Karpas-422 (cell line): ENCODE results near the gene MNT. TPM values are rescaled to one million over a fixed set of nuclear protein-coding genes. Genes with fewer than 3 reads are reported as not detected.

Experiments
- DNase-seq: peaks from one replicate; pipeline ENCODE4 v3.0.0-alpha.2; 2015
- H2AFZ ChIP-seq: fragments of 200-600 bp; sonication (generic); 2 replicates; pipeline ENCODE4 v1.6.1; 2014; ENCODE audit warnings: antibody characterized with exemption, low read length, mixed read lengths
- H3K27ac ChIP-seq: fragments of 200-600 bp; sonication (generic); 2 replicates; pipeline ENCODE4 v1.5.1; 2014; ENCODE audit warnings: mild to moderate bottlenecking, low read length, moderate library complexity
- H3K27me3 ChIP-seq: fragments of 200-600 bp; sonication (generic); 2 replicates; pipeline ENCODE4 v1.6.1; 2014; ENCODE audit warnings: low read length, mixed read lengths
- H3K36me3 ChIP-seq: fragments of 200-600 bp; sonication (generic); 2 replicates; pipeline ENCODE4 v1.6.1; 2014; ENCODE audit warnings: low read length, mixed read lengths; ENCODE audit not compliant: insufficient read depth
- H3K4me1 ChIP-seq: fragments of 200-600 bp; sonication (generic); 2 replicates; pipeline ENCODE4 v1.6.1; 2014; ENCODE audit warnings: mild to moderate bottlenecking, low read length, mixed read lengths
- H3K4me2 ChIP-seq: fragments of 200-600 bp; sonication (generic); 2 replicates; pipeline ENCODE4 v1.6.1; 2014; ENCODE audit warnings: low read length, low read depth, mild to moderate bottlenecking; ENCODE audit not compliant: poor library complexity, severe bottlenecking
- H3K4me3 ChIP-seq: fragments of 200-600 bp; sonication (generic); 2 replicates; pipeline ENCODE4 v1.5.1; 2014; ENCODE audit warnings: mild to moderate bottlenecking, antibody characterized with exemption, low read length, mixed read lengths
- H3K79me2 ChIP-seq: fragments of 200-600 bp; sonication (generic); 2 replicates; pipeline ENCODE4 v1.6.1; 2014; ENCODE audit warnings: mild to moderate bottlenecking, low read length, mixed read lengths
- H3K9ac ChIP-seq: fragments of 200-600 bp; sonication (generic); 2 replicates; pipeline ENCODE4 v1.6.0; 2014; ENCODE audit warnings: low read length
- H3K9me2 ChIP-seq: fragments of 200-600 bp; sonication (generic), shearing (Covaris generic); replicated peaks from 2 replicates; pipeline ENCODE4 v1.6.0; 2014; ENCODE audit warnings: mild to moderate bottlenecking, low read length, moderate library complexity; ENCODE audit not compliant: insufficient read depth
- H3K9me3 ChIP-seq: fragments of 300-700, 200-600 bp; sonication (generic); 2 replicates; pipeline ENCODE4 v1.6.1; 2014; ENCODE audit warnings: low read length, mixed read lengths
- H4K20me1 ChIP-seq: fragments of 200-600 bp; sonication (generic); 2 replicates; pipeline ENCODE4 v1.6.1; 2014; ENCODE audit warnings: mild to moderate bottlenecking, antibody characterized with exemption, low read length, low read depth; ENCODE audit not compliant: insufficient read depth
- total RNA-seq: library from RNA; depleted of rRNA; stranded (reverse); fragments of >200 nt; shearing (Covaris generic); gene quantifications from 2 replicates; pipeline ENCODE4 v1.2.3, GENCODE V29; 2014; ENCODE audit warnings: low replicate concordance

MNT gene
- total RNA-seq, 1 experiment from 2014 or later, result 6.3 TPM

GRCh38 chr17:2401426-2402221, 764 bp upstream of the MNT start:
- Histone ChIP-seq H3K9me2 (no peaks in the 10 kb centered on the region), H3K9me3 (no peaks in the 10 kb centered on the region), H2AFZ (peak overlapping the region; percentile 86; the same call in 1 of the 2 replicates), H3K4me3 (peak overlapping the region; percentile 85), H3K4me2 (peak overlapping the region; percentile 96), H3K27me3 (no peaks in the 10 kb centered on the region), H3K9ac (peak overlapping the region; percentile 83), H3K79me2 (peaks cover 22% of the 10 kb centered on the region), H3K4me1 (peaks cover 44% of the 10 kb centered on the region), H3K36me3 (no peaks in the 10 kb centered on the region), H4K20me1 (peaks cover 12% of the 10 kb centered on the region), H3K27ac (peak overlapping the region; percentile 88)
- peak; percentile 99 for DNase-seq

- H4K20me1 ChIP-seq, result peaks cover 23% of the 10 kb centered on the region
- 0 out of 2 replicates have a peak overlapping the region, but pooled peaks have one; percentile 25 for H2AFZ ChIP-seq
- H3K27me3 ChIP-seq, result no peaks in the 10 kb centered on the region
- DNase-seq, result peak; percentile 89
- H3K9ac ChIP-seq, result peak overlapping the region; percentile 83
- H3K9me3 ChIP-seq, result no peaks in the 10 kb centered on the region
- peak overlapping the region; percentile 88 for H3K27ac ChIP-seq
- H3K4me3 ChIP-seq, result peak overlapping the region; percentile 85
- H3K4me1 ChIP-seq, result peaks cover 55% of the 10 kb centered on the region
- peaks cover 32% of the 10 kb centered on the region for H3K79me2 ChIP-seq
- H3K36me3 ChIP-seq, result no peaks in the 10 kb centered on the region
- no peaks in the 10 kb centered on the region for H3K9me2 ChIP-seq
- peak overlapping the region; percentile 96 for H3K4me2 ChIP-seq
Observed at GRCh38 chr17:2400474-2400866, 390 bp downstream of the MNT start.

GRCh38 chr17:2399572-2400473, 1.0 kb downstream of the MNT start:
- Histone ChIP-seq H3K9me2 (no peaks in the 10 kb centered on the region), H3K27ac (peak overlapping the region; percentile 88), H3K4me3 (peak overlapping the region; percentile 85), H4K20me1 (peaks cover 25% of the 10 kb centered on the region), H3K36me3 (no peaks in the 10 kb centered on the region), H3K4me1 (peaks cover 62% of the 10 kb centered on the region), H3K27me3 (no peaks in the 10 kb centered on the region), H3K79me2 (peaks cover 38% of the 10 kb centered on the region), H2AFZ (no peak overlapping the region), H3K4me2 (peak overlapping the region; percentile 96), H3K9ac (peak overlapping the region; percentile 83), H3K9me3 (no peaks in the 10 kb centered on the region)
- peak; percentile 97 for DNase-seq

- H3K36me3 ChIP-seq, result no peaks in the 10 kb centered on the region
- H3K4me2 ChIP-seq, result peak overlapping the region; percentile 96
- peak overlapping the region; percentile 66 for H3K27ac ChIP-seq
- peaks cover 25% of the 10 kb centered on the region for H4K20me1 ChIP-seq
- peak; percentile 70 for DNase-seq
- H3K79me2 ChIP-seq, result peaks cover 42% of the 10 kb centered on the region
- no peak overlapping the region for H2AFZ ChIP-seq
- H3K9me2 ChIP-seq, result no peaks in the 10 kb centered on the region
- H3K4me1 ChIP-seq, result peaks cover 71% of the 10 kb centered on the region
- H3K9ac ChIP-seq, result peak overlapping the region; percentile 78
- no peaks in the 10 kb centered on the region for H3K27me3 ChIP-seq
- no peaks in the 10 kb centered on the region for H3K9me3 ChIP-seq
- H3K4me3 ChIP-seq, result peak overlapping the region; percentile 85
Observed at GRCh38 chr17:2398655-2399571, 1.9 kb downstream of the MNT start.

GRCh38 chr17:2398182-2398581, 2.7 kb downstream of the MNT start:
- H3K4me3 ChIP-seq, result peak overlapping the region; percentile 85; the same call in 1 of the 2 replicates
- peaks cover 74% of the 10 kb centered on the region for H3K4me1 ChIP-seq
- H3K9me2 ChIP-seq, result no peaks in the 10 kb centered on the region
- peak overlapping the region; percentile 96 for H3K4me2 ChIP-seq
- no peak overlapping the region for H3K27ac ChIP-seq
- H3K9me3 ChIP-seq, result no peaks in the 10 kb centered on the region
- DNase-seq, result no peak
- H3K9ac ChIP-seq, result peak overlapping the region; percentile 78
- no peaks in the 10 kb centered on the region for H3K36me3 ChIP-seq
- peaks cover 42% of the 10 kb centered on the region for H3K79me2 ChIP-seq
- peaks cover 25% of the 10 kb centered on the region for H4K20me1 ChIP-seq
- no peak overlapping the region for H2AFZ ChIP-seq
- H3K27me3 ChIP-seq, result no peaks in the 10 kb centered on the region

GRCh38 chr17:2397247-2398171, 3.4 kb downstream of the MNT start:
- Histone ChIP-seq H3K9me3 (no peaks in the 10 kb centered on the region), H3K9me2 (no peaks in the 10 kb centered on the region), H2AFZ (no peak overlapping the region), H3K9ac (peak overlapping the region; percentile 78), H3K4me3 (peak overlapping the region; percentile 65), H3K79me2 (peaks cover 42% of the 10 kb centered on the region), H3K4me1 (peaks cover 67% of the 10 kb centered on the region), H3K27ac (peak overlapping the region; percentile 45), H3K36me3 (no peaks in the 10 kb centered on the region), H4K20me1 (peaks cover 25% of the 10 kb centered on the region), H3K27me3 (no peaks in the 10 kb centered on the region), H3K4me2 (peak overlapping the region; percentile 84)
- DNase-seq, result no peak
